8988T (cell line): ENCODE measurements around the gene SF3B6.
"Not testable (repeated sequence)": the region's sequence is repeated elsewhere in the genome, so short reads cannot be mapped to it uniquely, and the experiment has no call there.

Experiments used
- DNase-seq: peaks from one replicate; pipeline ENCODE4 v3.0.0; 2011

SF3B6 gene, protein sequence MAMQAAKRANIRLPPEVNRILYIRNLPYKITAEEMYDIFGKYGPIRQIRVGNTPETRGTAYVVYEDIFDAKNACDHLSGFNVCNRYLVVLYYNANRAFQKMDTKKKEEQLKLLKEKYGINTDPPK

DNA sequence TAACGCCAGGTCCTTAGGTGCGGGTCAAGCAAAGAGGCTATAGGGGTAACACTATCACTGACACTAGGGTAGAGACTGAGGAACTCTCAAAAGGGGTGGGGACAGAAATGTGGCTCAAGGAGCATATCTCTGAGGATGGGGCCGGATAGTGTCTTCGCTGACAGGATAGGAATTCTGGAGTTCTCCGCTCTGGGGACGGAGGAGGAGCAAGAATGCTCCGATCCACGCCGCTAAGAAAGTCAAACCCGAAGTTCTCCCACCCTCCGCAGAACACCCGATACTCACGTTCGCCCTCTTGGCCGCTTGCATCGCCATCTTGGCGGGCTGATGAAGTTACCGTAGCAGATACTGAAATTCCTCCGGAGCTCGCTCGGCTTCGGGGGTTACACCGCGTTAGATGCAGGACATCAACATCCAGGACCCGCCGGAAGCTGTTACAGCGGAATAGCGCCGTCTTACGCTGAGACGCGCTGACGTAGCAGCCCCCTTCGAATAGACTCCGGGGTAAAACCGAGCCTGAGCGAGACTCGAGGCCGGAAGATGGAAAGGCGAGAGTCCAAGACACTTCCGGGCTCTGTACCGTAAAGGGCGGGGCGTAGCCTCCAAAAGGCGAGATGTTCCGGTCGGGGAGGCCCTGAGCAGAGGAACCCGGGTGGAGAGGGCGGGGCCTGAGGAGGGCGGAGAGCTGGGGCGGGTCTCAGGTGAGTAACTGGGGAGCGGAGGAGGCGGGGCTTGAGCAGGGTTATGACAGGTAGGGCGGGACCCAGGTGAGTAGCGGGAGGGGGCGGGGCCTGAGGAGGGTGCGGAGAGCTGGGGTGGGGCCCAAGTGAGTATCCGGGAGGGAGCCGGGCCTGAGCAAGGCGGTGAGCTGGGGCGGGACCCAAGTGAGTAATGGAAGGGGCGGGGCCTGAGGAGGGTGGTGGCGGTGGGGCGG, at the start of gene SF3B6:
Gene SF3B6 (minus strand): TSS at position 412 of the 934 bp plus-strand sequence. CDS start 97 bp downstream, at position 315.
- DNase-seq = peak; percentile 56

DNA sequence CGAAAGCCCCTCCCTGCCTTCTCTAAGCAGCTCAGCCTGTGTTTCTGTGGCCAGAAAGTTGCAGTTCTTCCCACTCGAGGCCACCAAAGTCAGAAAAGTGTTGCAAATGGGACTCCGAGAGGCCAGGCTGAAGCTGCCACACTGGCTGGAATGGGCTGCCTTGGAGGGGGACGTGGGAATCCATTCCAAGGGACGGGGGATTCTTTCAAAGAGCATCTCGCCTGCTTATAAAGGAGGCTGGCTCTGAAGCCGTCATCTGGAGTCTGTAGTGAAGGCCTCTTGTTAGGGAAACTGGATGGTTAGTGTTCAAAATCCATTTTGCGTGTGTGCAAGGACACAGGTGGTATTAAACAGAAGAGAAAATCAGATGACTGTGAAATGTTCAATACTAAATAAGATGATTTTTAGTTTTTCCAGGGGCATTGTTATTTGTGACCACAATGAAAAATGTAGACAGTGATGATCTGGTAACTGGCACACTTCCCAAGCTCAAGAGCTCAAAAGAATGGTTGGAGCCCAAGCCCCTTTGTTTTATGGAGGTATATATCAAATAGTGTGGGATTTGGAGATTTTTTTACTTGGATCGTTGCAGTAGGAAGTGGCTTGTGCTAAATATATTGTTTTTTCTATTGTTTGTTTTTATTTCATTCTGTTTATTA, 47.9 kb upstream of the SF3B6 start:
- no peak for DNase-seq

DNA sequence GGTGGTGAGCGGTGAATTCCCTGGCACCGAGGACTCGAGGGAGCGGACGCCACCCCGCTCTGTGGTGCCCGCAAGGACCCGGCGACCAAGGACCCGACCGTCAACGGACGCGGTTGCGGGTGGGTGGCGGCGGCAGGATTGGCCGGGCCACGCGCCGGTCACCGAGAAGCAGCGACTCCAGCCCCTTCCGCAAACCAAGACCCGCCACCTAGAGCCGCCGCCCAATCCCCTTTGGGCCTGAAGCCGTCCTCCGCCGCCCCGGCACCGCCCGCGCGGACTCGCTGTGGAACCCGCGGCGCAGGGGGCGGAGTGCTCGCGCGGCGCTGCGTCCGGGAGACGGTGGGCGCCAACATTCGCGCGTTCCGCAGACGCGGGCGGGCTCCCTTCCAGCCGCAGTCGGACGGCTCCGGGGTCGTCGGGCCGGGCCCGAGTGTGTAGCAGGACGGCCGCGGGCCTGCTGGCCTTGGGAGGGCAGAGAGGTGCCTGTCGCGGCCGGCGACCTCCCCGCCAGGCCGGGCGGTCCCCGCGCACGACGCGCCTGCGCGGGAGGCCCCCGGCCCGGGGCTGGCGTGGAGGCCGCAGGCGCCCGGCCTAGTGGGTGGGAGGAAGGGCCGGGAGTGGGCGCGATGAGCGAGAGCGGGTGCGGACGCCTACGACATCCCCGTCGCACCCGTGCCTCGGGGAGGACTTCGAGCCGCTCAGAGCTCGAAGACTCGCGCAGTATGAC, 47.2 kb upstream of the SF3B6 start, which contains the start of the genes FAM228B and PFN4:
Gene FAM228B (plus strand): TSS at position 275 of the 727 bp plus-strand sequence. CDS start 893 bp downstream, outside the sequence.
Gene PFN4 (minus strand): TSS at position 140 of the 727 bp plus-strand sequence. CDS start 799 bp downstream, outside the sequence.
- DNase-seq = peak; percentile 81

DNA sequence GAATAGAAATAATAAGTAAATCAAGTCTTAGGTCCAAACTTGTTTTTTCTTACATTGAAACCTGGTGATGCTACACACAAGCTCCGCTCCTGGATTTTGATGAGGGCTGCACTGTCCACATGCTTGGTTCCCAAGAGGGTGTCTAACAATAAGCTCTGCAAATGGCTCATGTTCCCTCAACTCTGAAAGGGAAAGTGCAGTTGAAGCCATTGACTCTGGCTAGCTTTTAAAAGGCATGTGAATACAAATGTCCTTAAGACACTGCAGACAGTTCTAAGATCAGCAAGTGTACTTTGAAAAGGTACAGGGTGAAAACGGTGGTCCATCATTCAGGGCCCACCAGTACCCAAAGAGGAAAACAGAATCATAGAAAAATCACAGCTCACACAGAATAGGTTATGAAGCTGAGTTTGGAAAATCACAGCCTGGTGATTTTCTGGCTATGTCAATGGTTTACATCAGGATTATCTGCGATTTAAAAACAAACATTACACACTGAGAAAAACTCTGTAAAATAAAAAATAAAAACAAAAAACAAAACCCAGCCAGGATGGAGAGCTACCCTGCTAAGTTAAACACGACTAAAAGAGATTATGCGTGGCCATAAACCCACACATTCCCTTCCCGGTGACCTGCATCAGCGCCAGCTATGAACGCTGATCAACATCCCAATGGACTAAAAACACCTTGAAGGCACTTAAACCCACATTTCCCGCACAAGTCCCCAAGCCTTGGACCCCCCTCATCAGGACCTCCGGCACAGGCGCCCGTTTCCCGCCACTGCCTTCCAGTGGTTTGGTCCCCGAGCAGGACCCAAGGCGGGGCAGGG, 46.5 kb upstream of the SF3B6 start:
- DNase-seq = no peak

DNA sequence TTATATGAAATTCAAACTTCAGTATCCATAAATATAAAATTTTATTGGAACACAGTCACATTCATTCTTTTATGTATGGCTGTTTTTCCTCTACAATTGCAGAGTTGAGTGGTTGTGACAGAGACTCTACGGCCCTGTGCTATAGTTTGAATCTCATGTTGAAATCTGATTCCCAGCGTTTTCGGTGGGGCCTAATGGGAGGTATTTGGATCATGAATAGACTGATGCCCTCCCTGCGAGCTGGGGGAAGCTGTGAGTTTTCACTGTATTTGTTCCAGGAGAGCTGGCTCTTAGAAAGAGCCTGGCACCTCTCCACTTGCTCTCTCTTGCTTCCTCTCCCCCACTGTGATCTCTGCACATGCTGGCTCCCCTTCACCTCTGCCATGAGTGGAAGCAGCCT, 45.3 kb upstream of the SF3B6 start:
- no peak for DNase-seq

DNA sequence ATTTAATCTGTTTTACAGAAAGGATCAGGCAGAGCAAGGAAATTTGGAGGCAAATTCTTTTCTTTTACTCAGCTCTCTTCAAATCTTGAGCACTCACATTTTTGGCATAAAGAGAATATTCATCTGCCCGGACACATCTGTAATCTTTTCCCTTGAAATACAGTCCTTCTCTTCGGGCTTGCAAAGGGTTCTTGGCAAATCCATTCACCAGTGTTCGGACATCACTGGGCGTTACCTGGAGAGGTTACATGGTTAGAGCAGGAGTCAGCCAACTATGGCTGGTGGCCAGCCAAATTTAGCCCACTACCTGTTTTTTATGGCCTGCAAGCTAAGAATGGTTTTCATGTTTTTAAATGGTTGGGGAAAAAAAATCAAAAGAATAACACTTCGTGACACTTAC, 44.9 kb upstream of the SF3B6 start:
- DNase-seq = no peak

DNA sequence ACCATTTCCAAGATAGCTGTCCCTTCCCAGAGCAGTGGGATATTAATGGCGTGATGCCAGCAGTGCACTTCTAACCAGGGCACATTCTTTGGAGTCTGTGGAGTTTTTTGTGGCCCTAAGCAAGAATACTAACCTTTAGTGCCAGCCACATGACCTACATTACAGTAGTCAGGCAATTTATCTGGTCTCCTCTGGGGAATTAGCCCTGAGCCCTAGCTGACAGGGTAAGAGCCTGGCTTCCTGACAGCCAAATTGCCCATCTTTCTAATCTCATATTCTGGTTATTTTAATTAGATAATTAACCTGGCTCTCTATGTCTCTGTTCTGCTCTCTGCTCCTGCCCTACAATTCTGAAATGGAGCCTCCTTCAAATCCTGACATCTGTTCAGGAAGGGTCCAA, 41.8 kb upstream of the SF3B6 start:
- DNase-seq = no peak

DNA sequence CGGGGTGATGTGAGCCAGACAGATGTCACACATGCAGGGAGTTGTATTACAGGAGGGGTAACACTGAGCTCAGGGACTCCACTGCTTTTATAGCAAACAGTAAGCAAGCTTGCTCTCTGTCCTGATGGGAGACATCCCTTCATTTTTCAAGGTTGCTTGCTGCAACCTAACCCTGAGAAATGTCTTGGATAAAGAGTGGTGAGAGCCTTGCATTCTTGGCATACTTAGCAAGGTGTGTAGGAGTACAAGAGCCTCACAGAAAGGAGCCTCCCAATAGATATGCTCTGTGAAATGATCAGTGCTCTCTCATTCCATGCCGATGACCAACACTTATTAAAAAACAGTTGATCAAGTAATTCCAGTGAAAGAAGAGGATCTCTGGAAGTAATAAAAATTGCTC, 38.9 kb upstream of the SF3B6 start:
- no peak for DNase-seq

DNA sequence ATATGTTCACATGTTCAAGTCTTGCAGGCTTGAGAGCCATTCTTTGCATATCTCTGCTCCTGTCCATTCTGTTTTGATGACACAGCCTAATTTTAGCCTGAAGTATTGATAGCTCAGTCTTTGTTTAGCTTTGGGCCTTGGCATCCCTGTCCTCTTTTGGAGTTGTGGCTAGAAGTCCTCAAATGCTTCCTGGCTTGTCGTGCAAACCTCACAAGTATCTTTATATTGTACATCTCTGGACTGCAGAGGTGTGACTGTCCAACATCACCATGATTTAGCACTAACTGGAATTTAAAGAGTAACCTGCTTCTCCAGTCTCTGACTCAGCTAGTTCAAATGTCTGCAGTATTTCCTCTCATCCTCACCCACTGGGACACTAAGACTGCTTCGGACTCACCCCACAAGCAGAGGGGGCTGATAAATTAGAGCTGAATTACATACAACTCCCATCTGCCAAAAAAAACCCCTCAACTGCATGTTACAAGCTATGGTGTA, 35.3 kb upstream of the SF3B6 start:
- no peak for DNase-seq

DNA sequence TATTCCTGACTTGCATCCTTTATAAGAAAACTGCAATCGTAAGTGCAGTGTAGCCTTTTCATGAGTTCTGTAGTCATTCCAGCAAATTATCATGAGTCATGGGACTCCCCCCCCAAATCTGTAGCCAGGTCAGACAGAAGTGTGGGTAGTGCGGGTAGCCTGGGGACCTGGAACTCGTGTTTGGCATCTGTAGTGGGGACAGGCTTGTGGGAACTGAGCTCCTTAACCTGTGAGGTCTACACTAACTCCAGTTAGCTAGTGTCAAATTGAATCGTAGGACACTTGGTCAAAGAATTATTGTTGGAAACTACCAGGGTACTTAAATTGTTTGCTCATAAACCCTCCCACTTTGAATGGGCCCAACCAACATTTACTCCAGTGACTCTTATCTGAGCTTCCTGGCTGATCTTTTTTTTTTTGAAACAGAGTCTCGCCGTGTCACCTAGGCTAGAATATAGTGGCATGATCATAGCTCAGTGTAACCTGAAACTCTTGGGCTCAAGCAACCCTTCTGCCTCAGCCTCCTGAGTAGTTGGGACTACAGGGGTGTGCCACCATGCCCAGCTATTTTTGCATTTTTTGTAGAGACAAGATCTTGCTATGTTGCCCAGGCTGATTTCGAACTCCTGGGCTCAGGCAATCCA, 34.7 kb upstream of the SF3B6 start:
- no peak for DNase-seq

DNA sequence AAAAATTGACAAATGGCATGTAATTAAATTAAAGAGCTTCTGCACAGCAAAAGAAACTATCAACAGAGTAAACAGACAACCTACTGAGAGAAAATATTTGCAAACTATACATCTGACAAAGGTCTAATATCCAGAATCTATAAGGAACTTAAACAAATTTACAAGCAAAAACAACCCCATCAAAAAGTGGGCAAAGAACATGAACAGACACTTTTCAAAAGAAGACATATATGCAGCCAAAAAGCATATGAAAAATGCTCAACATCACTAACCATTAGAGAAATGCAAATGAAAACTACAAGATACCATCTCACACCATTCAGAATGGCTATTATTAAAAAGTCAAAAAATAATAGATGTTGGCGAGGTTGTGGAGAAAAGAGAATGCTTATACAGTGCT, 33.3 kb upstream of the SF3B6 start:
- DNase-seq = not testable (repeated sequence)

DNA sequence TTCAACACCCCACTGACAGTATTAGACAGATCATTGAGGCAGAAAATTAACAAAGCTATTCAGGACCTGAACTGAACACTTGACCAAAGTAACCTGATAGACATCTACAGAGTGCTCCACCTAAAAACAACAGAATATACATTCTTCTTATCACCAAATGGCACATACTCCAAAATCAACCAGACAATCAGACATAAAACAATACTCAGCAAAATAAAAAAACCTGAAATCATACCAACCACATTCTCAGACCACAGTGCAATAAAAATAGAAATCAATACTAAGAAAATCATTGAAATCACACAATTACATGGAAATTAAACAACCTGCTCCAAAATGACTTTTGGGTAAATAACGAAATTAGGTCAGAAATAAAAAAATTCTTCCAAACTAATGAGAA, 31.2 kb upstream of the SF3B6 start:
- no peak for DNase-seq

DNA sequence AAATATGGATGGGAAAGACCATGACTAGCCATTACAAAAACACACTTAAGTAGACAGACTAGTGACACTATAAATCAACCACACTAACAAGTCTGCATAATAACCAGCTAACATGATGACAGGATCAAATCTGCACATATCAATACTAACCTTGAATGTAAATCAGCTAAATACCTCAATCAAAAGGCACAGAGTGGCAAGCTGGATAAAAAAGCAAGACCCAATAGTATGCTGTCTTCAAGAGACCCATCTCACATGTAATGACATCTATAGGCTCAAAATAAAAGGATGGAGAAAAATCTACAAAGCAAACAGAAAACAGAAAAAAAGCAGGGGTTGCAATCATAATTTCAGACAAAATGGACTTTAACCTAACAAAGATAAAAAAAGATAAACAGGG, 30.7 kb upstream of the SF3B6 start:
- no peak for DNase-seq

DNA sequence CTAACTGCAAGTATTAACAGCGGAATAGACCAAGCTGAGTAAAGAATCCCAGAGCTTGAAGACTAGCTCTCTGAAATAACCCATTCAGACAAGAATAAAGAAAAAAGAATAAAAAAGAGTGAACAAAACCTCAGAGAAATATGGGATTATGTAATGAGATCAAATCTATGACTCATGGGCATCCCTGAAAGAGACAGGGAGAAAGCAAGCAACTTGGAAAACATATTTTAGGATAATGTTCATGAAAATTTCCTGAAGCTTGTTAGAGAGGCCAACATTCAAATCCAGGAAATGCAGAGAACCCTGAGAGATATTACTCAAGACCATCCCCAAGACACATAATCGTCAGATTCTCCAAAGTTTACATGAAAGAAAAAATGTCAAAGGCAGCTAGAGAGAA, 29.7 kb upstream of the SF3B6 start:
- no peak for DNase-seq

DNA sequence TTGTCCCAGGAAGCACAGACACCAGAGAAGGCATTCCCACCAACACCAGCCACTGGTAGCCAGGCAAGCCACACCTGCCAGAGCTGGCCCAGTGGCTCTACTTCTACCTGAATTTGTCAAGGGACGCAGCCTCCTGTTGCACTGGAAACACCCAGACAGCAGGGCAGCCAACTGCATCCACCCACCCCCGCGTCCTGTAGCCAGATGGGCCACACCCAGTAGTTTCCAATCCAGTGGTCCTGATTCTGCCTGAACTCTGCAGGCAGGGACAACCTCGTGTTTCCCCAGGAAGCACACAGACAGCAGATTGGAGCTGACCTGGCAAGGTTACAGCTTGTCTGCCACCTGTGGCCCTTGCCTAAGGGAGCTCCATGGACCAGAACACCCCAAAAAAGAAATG, 28.8 kb upstream of the SF3B6 start:
- DNase-seq = no peak

DNA sequence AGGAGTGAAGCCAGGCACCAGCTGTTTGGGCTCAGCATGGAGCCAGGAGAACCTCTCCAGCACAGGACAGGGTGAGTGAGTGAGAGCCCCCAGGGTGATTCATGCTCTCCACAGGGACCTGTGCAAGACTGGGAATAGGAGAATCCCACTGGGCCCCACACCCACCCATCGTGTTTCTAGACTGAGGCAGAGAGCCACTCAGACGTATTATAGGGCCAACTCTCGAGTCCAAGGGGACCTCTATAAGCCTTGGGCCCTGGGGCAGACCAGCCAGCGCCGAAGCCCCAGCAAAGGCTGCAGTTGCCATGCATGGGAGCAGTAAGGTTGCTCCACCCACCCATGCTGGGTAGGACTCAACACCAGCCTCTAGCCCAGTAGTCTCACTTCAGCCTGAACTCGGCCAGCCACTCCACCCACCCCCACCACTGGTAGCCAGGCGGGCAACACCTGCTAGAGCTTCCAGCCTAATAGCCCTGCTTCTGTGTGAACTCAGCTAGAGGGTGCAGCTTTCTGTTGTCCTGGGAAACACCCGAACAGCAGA, 28.1 kb upstream of the SF3B6 start:
- DNase-seq = no peak

DNA sequence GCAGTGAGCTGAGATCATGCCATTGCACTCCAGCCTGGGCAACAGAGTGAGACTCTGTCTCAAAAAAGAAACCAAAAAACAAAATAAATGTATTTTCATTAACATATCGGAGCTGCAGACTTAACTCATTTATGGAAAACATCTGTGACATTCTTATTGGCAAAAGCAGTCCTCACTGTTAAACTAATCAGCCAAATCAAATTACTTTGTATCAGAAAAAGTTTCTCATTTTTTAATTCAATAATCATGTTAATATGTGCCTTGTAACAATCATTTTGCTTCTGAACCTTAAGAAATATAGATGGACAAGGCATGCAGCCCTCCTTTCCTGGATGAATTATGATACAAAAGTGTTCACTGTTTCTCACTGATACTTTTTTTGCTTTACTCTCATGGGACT, 26.6 kb upstream of the SF3B6 start:
- no peak for DNase-seq

DNA sequence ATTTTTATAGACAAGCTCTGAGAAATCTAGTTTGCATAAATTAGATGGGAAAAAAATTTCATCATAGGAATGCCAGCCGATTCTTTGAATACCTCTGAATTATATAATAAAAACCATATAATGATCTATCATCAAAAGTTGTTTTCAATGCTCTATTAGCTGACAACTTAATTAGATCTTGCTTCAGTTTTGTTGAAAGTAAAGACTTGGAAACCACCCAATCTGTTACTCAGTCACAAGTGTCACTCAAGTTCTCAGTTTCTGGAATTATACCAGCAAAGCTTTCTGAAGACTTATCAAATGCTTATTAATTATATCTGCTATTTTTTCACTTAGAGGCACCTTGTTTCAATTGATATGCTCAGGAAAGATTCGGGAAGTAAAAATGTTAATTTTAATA, 25.9 kb upstream of the SF3B6 start:
- no peak for DNase-seq

DNA sequence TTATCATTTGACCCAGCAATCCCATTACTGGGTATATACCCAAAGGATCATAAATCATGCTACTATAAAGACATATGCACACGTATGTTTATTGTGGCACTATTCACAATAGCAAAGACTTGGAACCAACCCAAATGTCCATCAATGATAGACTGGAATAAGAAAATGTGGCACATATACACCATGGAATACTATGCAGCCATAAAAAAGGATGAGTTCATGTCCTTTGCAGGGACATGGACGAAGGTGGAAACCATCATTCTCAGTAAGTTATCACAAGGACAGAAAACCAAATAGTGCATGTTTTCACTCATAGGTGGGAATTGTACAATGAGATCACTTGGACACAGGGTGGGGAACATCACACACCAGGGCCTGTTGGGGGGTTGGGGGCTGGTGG, 24.6 kb upstream of the SF3B6 start:
- not testable (repeated sequence) for DNase-seq

DNA sequence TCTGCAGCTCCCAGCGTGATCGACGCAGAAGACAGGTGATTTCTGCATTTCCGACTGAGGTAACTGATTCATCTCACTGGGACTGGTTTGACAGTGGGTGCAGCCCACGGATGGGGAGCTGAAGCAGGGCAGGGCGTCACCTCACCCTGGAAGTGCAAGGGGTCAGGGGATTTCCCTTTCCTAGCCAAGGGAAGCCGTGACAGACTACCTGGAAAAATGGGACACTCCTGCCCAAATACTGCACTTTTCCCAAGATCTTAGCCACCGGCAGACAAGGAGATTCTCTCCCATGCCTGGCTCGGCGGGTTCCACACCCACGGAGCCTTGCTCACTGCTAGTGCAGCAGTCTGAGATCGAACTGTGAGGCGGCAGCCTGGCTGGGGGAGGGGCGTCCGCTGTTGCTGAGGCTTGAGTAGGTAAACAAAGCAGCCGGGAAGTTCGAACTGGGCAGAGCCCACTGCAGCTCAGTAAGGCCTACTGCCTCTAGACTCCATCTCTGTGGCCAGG, 19.1 kb upstream of the SF3B6 start:
- DNase-seq = not testable (repeated sequence)

DNA sequence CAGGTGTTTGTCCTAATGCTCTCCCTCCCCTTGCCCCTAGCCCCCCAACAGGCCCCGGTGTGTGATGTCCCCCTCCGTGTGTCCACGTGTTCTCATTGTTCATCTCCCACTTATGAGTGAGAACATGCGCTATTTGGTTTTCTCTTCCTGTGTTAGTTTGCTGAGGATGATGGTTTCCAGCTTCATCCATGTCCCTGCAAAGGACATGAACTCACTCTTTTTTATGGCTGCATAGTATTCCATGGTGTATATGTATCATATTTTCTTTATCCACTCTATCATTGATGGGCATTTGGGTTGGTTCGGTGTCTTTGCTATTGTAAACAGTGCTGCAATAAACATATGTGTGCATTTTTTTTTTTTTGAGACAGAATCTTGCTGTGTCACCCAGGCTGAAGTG, 17.1 kb upstream of the SF3B6 start:
- DNase-seq = not testable (repeated sequence)
